B cell (primary cell): Measurements from ENCODE around the gene HPGD. TPM values are rescaled to one million over a fixed set of nuclear protein-coding genes. Genes with fewer than 3 reads are reported as not detected.

Experiments used
- ATAC-seq: fragments of 200-7000 bp; cut with Tn5 transposase; one replicate; pipeline ENCODE4 v1.10.0; 2021; ENCODE audit warnings: low read depth, mild to moderate bottlenecking, moderate number of reproducible peaks, moderate library complexity
- CTCF ChIA-PET: fragments of 350-600 bp; sonication (Branson Sonifier 250); formaldehyde crosslinking; loops from one replicate; lab custom pipeline; 2021; ENCODE audit warnings: antibody characterized with exemption, inconsistent platforms; lab: Charles Lee
- POLR2A ChIA-PET: fragments of 350-600 bp; sonication (Branson Sonifier 250); formaldehyde crosslinking; loops from one replicate; lab custom pipeline; 2021; ENCODE audit warnings: antibody characterized with exemption; lab: Charles Lee
- DNase-seq: peaks from one replicate; pipeline ENCODE4 v3.0.0; 2013
- H2AFZ ChIP-seq: 2 replicates; pipeline ENCODE4 v1.6.1; 2012; ENCODE audit warnings: mild to moderate bottlenecking, low read depth, low read length; ENCODE audit not compliant: insufficient read depth, poor library complexity, severe bottlenecking
- H3K27ac ChIP-seq, 2 donors: 1 replicate in 1 of 2; 2 replicates in 1 of 2; pipeline ENCODE4 v1.5.1; 2012 to 2013; ENCODE audit warnings: low read length in 2 of 2, mild to moderate bottlenecking in 2 of 2, moderate library complexity in 1 of 2
- H3K27me3 ChIP-seq, 4 experiments: fragments of 200-600 bp in 1 of 4; sonication (generic) in 1 of 4; replicated peaks in 1 of 4; 1 replicate in 2 of 4; 2 replicates in 2 of 4; pipeline versions ENCODE4 v1.6.1 to v1.7.0; 2013 to 2016; ENCODE audit warnings: low read length in 3 of 4, mild to moderate bottlenecking in 2 of 4, mixed read lengths in 1 of 4, moderate library complexity in 1 of 4; ENCODE audit not compliant: insufficient read depth in 4 of 4, control insufficient read depth in 3 of 4; ENCODE audit errors: control extremely low read depth in 1 of 4
- H3K36me3 ChIP-seq, 2 experiments: replicated peaks in 1 of 2; 1 replicate in 1 of 2; 2 replicates in 1 of 2; pipeline versions ENCODE4 v1.6.1 to v1.7.1; 2013; ENCODE audit warnings: low read length in 1 of 2; ENCODE audit not compliant: insufficient read depth in 2 of 2, control insufficient read depth in 1 of 2; ENCODE audit errors: control extremely low read depth in 1 of 2, extremely low read depth in 1 of 2
- H3K4me1 ChIP-seq, 2 donors: fragments of 200-600 bp in 1 of 2; sonication (generic) in 1 of 2; 1 replicate in 1 of 2; 2 replicates in 1 of 2; pipeline versions ENCODE4 v1.5.1 to v1.6.1; 2013 to 2017; ENCODE audit warnings: low read length in 2 of 2; ENCODE audit not compliant: control insufficient read depth in 2 of 2, insufficient read depth in 2 of 2
- H3K4me2 ChIP-seq: replicated peaks from 2 replicates; pipeline ENCODE3; 2012; ENCODE audit warnings: mild to moderate bottlenecking, low read depth, low read length; ENCODE audit not compliant: poor library complexity, severe bottlenecking
- H3K4me3 ChIP-seq, 5 experiments: fragments of 200-600 bp in 1 of 5; sonication (generic) in 1 of 5; 1 replicate in 3 of 5; 2 replicates in 2 of 5; pipeline versions ENCODE4 v1.5.1 to v1.7.0; 2011 to 2016; ENCODE audit warnings: low read length in 4 of 5, mild to moderate bottlenecking in 4 of 5, low read depth in 2 of 5, control low read depth in 1 of 5, moderate library complexity in 1 of 5; ENCODE audit not compliant: insufficient read depth in 1 of 5; ENCODE audit errors: control extremely low read depth in 1 of 5, extremely low read depth in 1 of 5
- H3K79me2 ChIP-seq: fragments of 200-600 bp; sonication (generic); one replicate; pipeline ENCODE4 v1.6.0; 2016; ENCODE audit warnings: low read length; ENCODE audit not compliant: control insufficient read depth, insufficient read depth
- H3K9ac ChIP-seq: fragments of 200-600 bp; sonication (generic); 2 replicates; pipeline ENCODE4 v1.6.1; 2017; ENCODE audit warnings: mild to moderate bottlenecking, low read length, moderate library complexity
- H3K9me3 ChIP-seq, 3 donors: one replicate each; pipeline versions ENCODE4 v1.6.1 to v1.7.1; 2013; ENCODE audit warnings: low read length in 2 of 3; ENCODE audit not compliant: control insufficient read depth in 2 of 3, insufficient read depth in 1 of 3; ENCODE audit errors: control extremely low read depth in 1 of 3
- H4K20me1 ChIP-seq: 2 replicates; pipeline ENCODE4 v1.6.0; 2012; ENCODE audit warnings: mild to moderate bottlenecking, low read length; ENCODE audit not compliant: insufficient read depth, control insufficient read depth, poor library complexity, severe bottlenecking
- H3K27ac Mint-ChIP-seq: one replicate; pipeline ENCODE4 v1.8.0; 2021; ENCODE audit warnings: mixed read lengths
- H3K27me3 Mint-ChIP-seq: one replicate; pipeline ENCODE4 v1.8.0; 2021; ENCODE audit warnings: mixed read lengths
- H3K4me1 Mint-ChIP-seq: one replicate; pipeline ENCODE4 v1.8.0; 2021; ENCODE audit warnings: mixed read lengths
- H3K4me3 Mint-ChIP-seq: one replicate; pipeline ENCODE4 v1.8.0; 2021; ENCODE audit warnings: mixed read lengths
- H3K9me3 Mint-ChIP-seq: one replicate; pipeline ENCODE4 v1.8.0; 2022; ENCODE audit warnings: mixed read lengths; ENCODE audit not compliant: insufficient read depth
- EZH2 ChIP-seq: IDR thresholded peaks from 2 replicates; pipeline ENCODE4 v1.6.1; 2012; ENCODE audit warnings: borderline replicate concordance, low read depth, mild to moderate bottlenecking, moderate library complexity, low read length; ENCODE audit not compliant: insufficient read depth, poor library complexity, severe bottlenecking
- WGBS: methylation state at CpG from one replicate; pipeline ENCODE4 v1.1.5; 2013; ENCODE audit warnings: missing lambda C conversion rate; ENCODE audit not compliant: insufficient coverage; 5-methylcytosine and 5-hydroxymethylcytosine counted together
- intact Hi-C: fragments of 100-400 bp; cut with micrococcal nuclease; formaldehyde crosslinking; loops from one replicate; pipeline ENCODE4 v1.10.0; 2022
- polyA plus RNA-seq: library from polyadenylated mRNA; depleted of rRNA; stranded (reverse); fragments of >200 nt; gene quantifications from 2 replicates; pipeline ENCODE4 v1.2.3, GENCODE V29; 2012
- total RNA-seq, 2 donors: library from RNA; stranded (reverse); fragments of 120-200 nt in 1 of 2; gene quantifications; 1 replicate in 1 of 2; 2 replicates in 1 of 2; pipeline versions ENCODE4 v1.2.3 to v1.2.4, GENCODE V29; 2013 to 2022
- TF ChIP-seq, protein P1 (sequence below): fragments of 200-600 bp; IDR thresholded peaks from one replicate; pipeline ENCODE4 v1.8.0; 2022; ENCODE audit warnings: antibody characterized with exemption, mild to moderate bottlenecking

The HPGD gene
- total and polyA plus RNA-seq, 2 donors (not counting 1 experiment from before 2014, with no cell fraction given): 0.67 TPM; not detected in 1

DNA sequence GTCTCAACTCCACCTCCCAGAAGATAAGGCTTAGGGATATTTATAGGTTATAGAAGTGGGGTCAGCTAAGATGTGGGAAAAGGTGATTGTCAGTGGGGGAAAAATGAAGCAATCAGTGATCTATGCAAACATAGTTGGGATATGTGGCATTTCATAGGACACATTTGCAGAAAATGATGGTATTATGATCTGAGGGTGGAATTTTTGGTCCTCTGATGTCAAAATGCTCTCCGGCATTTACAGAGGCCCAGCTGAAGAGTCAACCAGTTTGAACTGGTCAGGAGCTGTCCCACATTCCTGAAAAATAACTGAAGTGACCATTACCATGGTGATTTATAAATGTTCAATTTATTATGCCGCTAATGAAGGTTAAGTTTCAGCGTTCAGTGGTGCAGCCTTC lies 12.2 kb upstream of the HPGD start:
- H3K9ac ChIP-seq: no peak overlapping the region
- no peaks in the 10 kb centered on the region for H3K27me3 ChIP-seq
- H3K4me3 ChIP-seq: no peak overlapping the region
- H2AFZ ChIP-seq: no peak overlapping the region
- no peak overlapping the region for H3K27ac Mint-ChIP-seq
- no peaks in the 10 kb centered on the region for H3K4me1 ChIP-seq
- WGBS: 83% methylated on average over 1 of the region's 3 CpGs
- POLR2A ChIA-PET: no interaction called here
- DNase-seq (no peak), ATAC-seq (no peak)
- H3K9me3 Mint-ChIP-seq: no peaks in the 10 kb centered on the region
- no peak overlapping the region for H3K4me3 Mint-ChIP-seq
- intact Hi-C loops: no loop called here
- H3K9me3 ChIP-seq: no peaks in the 10 kb centered on the region
- H3K27ac ChIP-seq: no peak overlapping the region
- H3K36me3 ChIP-seq: no peaks in the 10 kb centered on the region
- no peak overlapping the region for H3K4me2 ChIP-seq
- peaks cover 9% of the 10 kb centered on the region for H3K4me1 Mint-ChIP-seq
- CTCF ChIA-PET: no interaction called here
- H3K79me2 ChIP-seq: no peaks in the 10 kb centered on the region
- peaks cover 4% of the 10 kb centered on the region for H3K27me3 Mint-ChIP-seq
- TF ChIP-seq, protein P1, sequence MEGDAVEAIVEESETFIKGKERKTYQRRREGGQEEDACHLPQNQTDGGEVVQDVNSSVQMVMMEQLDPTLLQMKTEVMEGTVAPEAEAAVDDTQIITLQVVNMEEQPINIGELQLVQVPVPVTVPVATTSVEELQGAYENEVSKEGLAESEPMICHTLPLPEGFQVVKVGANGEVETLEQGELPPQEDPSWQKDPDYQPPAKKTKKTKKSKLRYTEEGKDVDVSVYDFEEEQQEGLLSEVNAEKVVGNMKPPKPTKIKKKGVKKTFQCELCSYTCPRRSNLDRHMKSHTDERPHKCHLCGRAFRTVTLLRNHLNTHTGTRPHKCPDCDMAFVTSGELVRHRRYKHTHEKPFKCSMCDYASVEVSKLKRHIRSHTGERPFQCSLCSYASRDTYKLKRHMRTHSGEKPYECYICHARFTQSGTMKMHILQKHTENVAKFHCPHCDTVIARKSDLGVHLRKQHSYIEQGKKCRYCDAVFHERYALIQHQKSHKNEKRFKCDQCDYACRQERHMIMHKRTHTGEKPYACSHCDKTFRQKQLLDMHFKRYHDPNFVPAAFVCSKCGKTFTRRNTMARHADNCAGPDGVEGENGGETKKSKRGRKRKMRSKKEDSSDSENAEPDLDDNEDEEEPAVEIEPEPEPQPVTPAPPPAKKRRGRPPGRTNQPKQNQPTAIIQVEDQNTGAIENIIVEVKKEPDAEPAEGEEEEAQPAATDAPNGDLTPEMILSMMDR: no peak
- TF ChIP-seq EZH2: no peak
- H4K20me1 ChIP-seq: no peaks in the 10 kb centered on the region

- H3K9me3 Mint-ChIP-seq: no peaks in the 10 kb centered on the region
- H3K9ac ChIP-seq: no peak overlapping the region
- no peak for ATAC-seq
Measured at GRCh38 chr4:174532445-174532844, 10.2 kb upstream of the HPGD start.

More at GRCh38 chr4:174532445-174532844, 10.2 kb upstream of the HPGD start:
- Histone ChIP-seq H3K36me3 (no peaks in the 10 kb centered on the region), H3K27ac (no peak overlapping the region), H3K79me2 (no peaks in the 10 kb centered on the region), H3K9me3 (no peaks in the 10 kb centered on the region), H3K27me3 (no peaks in the 10 kb centered on the region), H4K20me1 (no peaks in the 10 kb centered on the region), H2AFZ (no peak overlapping the region), H3K4me1 (no peaks in the 10 kb centered on the region), H3K4me2 (no peak overlapping the region), H3K4me3 (no peak overlapping the region)
- TF ChIP-seq, protein P1: no peak
- no peak for TF ChIP-seq EZH2
- Mint-ChIP-seq H3K27me3 (peaks cover 7% of the 10 kb centered on the region), H3K4me3 (no peak overlapping the region), H3K27ac (no peak overlapping the region), H3K4me1 (peaks cover 9% of the 10 kb centered on the region)
- ChIA-PET CTCF (no interaction called here), POLR2A (no interaction called here)
- DNase-seq: no peak
- intact Hi-C loops: no loop called here
